Osteoblast (primary cell): Measurements from ENCODE around the gene CNDP2. TPM values are rescaled to one million over a fixed set of nuclear protein-coding genes. Genes with fewer than 3 reads are reported as not detected.

Experiments used
- DNase-seq: peaks from one replicate; pipeline ENCODE4 v3.0.0; 2011; ENCODE audit warnings: low spot score, mixed read lengths; ENCODE audit not compliant: insufficient read length; ENCODE audit errors: missing footprints
- H2AFZ ChIP-seq: 2 replicates; pipeline ENCODE4 v1.6.0; 2011; ENCODE audit warnings: mild to moderate bottlenecking, low read length
- H3K27ac ChIP-seq: 2 replicates; pipeline ENCODE4 v1.5.1; 2011; ENCODE audit warnings: mild to moderate bottlenecking, low read depth, low read length, moderate library complexity
- H3K27me3 ChIP-seq: 2 replicates; pipeline ENCODE4 v1.6.0; 2012; ENCODE audit warnings: mild to moderate bottlenecking, control low read depth, inconsistent platforms, low read length, moderate library complexity; ENCODE audit not compliant: insufficient read depth
- H3K36me3 ChIP-seq: 2 replicates; pipeline ENCODE4 v1.5.1; 2011; ENCODE audit warnings: mild to moderate bottlenecking, low read length, control low read depth, moderate library complexity; ENCODE audit not compliant: insufficient read depth
- H3K4me1 ChIP-seq: 2 replicates; pipeline ENCODE4 v1.5.1; 2011; ENCODE audit warnings: mild to moderate bottlenecking, low read length, control low read depth, moderate library complexity; ENCODE audit not compliant: insufficient read depth
- H3K4me2 ChIP-seq: 2 replicates; pipeline ENCODE4 v1.6.0; 2011; ENCODE audit warnings: mild to moderate bottlenecking, low read length; ENCODE audit not compliant: insufficient read depth
- H3K4me3 ChIP-seq: fragments of 200-600 bp; sonication (generic); 3 replicates; pipeline ENCODE4 v1.5.1; 2012; ENCODE audit warnings: mild to moderate bottlenecking, low read length, inconsistent platforms; ENCODE audit not compliant: insufficient read depth
- H3K79me2 ChIP-seq: 2 replicates; pipeline ENCODE4 v1.6.0; 2012; ENCODE audit warnings: mild to moderate bottlenecking, low read length, control low read depth, inconsistent platforms; ENCODE audit not compliant: insufficient read depth
- H3K9me3 ChIP-seq: 2 replicates; pipeline ENCODE4 v1.5.1; 2011; ENCODE audit warnings: low read depth, low read length, control low read depth
- H4K20me1 ChIP-seq: 2 replicates; pipeline ENCODE4 v1.6.0; 2012; ENCODE audit warnings: mild to moderate bottlenecking, low read length, control low read depth; ENCODE audit not compliant: insufficient read depth
- total RNA-seq: library from RNA; depleted of rRNA; stranded (reverse); fragments of >200 nt; gene quantifications from 2 replicates; pipeline ENCODE4 v1.2.3, GENCODE V29; 2012
- TF ChIP-seq, protein P1 (sequence below): IDR thresholded peaks from 2 replicates; pipeline ENCODE4 v1.5.1; 2011; ENCODE audit warnings: mild to moderate bottlenecking, low read depth, low read length, moderate library complexity; ENCODE audit errors: extremely low read depth

The CNDP2 gene
- total RNA-seq, 1 donor: 25.3 TPM

DNA sequence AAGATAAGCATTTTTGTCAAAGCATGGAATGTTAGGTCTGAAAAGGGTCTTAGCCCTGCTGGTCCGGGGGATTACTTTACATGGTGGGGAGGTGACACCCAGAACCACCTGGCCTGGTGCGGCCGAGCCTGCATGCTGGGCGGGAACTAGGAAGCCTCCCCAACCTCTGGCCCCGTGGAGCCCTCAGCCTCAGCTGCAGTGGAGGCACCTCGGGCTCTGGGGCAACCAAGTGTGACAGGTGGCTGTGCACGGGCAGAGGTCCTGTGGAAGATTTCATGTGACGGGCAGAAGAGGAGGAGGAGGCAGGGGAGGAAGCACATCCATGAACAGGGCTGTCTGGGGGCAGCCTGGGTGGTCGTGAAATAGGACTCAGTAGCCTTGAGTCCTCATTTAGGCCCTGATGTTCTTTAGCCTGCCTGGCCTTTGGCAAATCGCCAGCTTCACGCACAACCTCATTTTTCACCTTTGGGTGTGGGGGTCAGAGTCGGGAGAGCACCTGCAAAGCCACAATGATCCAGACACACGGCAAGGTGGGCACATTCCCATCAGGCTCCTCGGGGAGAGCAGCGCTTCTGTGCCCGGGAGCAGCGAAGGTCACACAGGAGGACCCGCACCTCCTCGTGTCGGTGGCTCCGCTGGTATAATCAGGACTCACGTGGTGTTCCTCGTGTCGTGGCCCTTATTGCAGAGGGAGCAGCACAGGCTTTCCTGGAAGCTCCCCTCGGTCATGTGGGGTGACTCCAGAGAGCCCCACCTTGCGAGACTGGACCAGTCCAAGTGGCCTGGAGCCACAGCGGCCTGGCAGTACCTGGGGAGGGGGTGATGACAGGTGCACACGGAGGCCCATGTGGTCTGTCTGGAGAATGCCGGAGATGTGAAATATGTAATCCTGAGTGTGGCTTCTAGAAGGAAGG lies 13.9 kb downstream of the CNDP2 start:
- H3K79me2 ChIP-seq: no peaks in the 10 kb centered on the region
- H3K4me3 ChIP-seq: no peak overlapping the region
- no peak overlapping the region for H3K4me2 ChIP-seq
- H2AFZ ChIP-seq: no peak overlapping the region
- no peak for DNase-seq
- H4K20me1 ChIP-seq: peaks cover 3% of the 10 kb centered on the region
- H3K36me3 ChIP-seq: peaks cover 32% of the 10 kb centered on the region
- no peaks in the 10 kb centered on the region for H3K9me3 ChIP-seq
- TF ChIP-seq, protein P1, sequence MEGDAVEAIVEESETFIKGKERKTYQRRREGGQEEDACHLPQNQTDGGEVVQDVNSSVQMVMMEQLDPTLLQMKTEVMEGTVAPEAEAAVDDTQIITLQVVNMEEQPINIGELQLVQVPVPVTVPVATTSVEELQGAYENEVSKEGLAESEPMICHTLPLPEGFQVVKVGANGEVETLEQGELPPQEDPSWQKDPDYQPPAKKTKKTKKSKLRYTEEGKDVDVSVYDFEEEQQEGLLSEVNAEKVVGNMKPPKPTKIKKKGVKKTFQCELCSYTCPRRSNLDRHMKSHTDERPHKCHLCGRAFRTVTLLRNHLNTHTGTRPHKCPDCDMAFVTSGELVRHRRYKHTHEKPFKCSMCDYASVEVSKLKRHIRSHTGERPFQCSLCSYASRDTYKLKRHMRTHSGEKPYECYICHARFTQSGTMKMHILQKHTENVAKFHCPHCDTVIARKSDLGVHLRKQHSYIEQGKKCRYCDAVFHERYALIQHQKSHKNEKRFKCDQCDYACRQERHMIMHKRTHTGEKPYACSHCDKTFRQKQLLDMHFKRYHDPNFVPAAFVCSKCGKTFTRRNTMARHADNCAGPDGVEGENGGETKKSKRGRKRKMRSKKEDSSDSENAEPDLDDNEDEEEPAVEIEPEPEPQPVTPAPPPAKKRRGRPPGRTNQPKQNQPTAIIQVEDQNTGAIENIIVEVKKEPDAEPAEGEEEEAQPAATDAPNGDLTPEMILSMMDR: no peak
- no peaks in the 10 kb centered on the region for H3K4me1 ChIP-seq
- H3K27me3 ChIP-seq: no peaks in the 10 kb centered on the region
- no peak overlapping the region for H3K27ac ChIP-seq

GRCh38 chr18:74510770-74511095 lies 14.6 kb downstream of the CNDP2 start:
- no peak for DNase-seq
- Histone ChIP-seq H3K4me2 (no peak overlapping the region), H3K79me2 (no peaks in the 10 kb centered on the region), H3K4me3 (no peak overlapping the region), H3K27ac (no peak overlapping the region), H3K36me3 (peaks cover 35% of the 10 kb centered on the region), H4K20me1 (peaks cover 3% of the 10 kb centered on the region), H3K27me3 (no peaks in the 10 kb centered on the region), H2AFZ (no peak overlapping the region), H3K9me3 (no peaks in the 10 kb centered on the region), H3K4me1 (no peaks in the 10 kb centered on the region)
- TF ChIP-seq, protein P1: no peak

DNA sequence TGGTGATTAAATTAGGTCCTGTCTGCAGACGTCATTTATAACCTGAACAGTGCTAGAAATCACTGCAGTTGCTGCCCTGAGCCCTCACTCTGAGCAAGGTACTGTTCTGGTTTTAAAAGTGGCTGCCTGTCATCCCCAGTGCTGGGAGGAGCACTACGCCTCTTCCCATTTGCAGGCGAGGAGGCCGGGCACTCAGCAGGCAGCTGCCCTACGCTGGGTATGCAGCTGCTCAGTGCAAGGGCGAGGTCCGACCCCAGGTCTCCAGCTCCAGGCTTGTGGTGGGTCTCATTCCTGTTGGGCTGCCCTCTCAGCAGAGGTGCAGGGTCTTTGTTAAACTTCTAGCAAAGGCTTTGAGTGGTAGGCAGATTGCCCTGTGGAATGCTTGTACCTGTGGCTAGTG lies 15.7 kb downstream of the CNDP2 start:
- Histone ChIP-seq H3K4me3 (no peak overlapping the region), H3K36me3 (peaks cover 38% of the 10 kb centered on the region), H3K4me2 (no peak overlapping the region), H2AFZ (no peak overlapping the region), H3K27ac (no peak overlapping the region), H3K4me1 (no peaks in the 10 kb centered on the region), H3K79me2 (no peaks in the 10 kb centered on the region), H4K20me1 (peaks cover 3% of the 10 kb centered on the region), H3K9me3 (no peaks in the 10 kb centered on the region), H3K27me3 (no peaks in the 10 kb centered on the region)
- TF ChIP-seq, protein P1: no peak
- DNase-seq: no peak

GRCh38 chr18:74512321-74513053 lies 16.3 kb downstream of the CNDP2 start:
- DNase-seq: no peak
- Histone ChIP-seq H3K36me3 (peaks cover 40% of the 10 kb centered on the region), H4K20me1 (peaks cover 3% of the 10 kb centered on the region), H3K79me2 (no peaks in the 10 kb centered on the region), H3K4me3 (no peak overlapping the region), H3K27me3 (no peaks in the 10 kb centered on the region), H3K27ac (no peak overlapping the region), H3K4me2 (no peak overlapping the region), H2AFZ (no peak overlapping the region), H3K4me1 (no peaks in the 10 kb centered on the region), H3K9me3 (no peaks in the 10 kb centered on the region)
- TF ChIP-seq, protein P1: no peak
